NCI-H1436 treated with DMSO at 0.1 percent for 48 hours (cell line): ENCODE data around the gene FCRLB.
"Not testable (repeated sequence)": the region's sequence is repeated elsewhere in the genome, so short reads cannot be mapped to it uniquely, and the experiment has no call there.

ENCODE experiments used
- DNase-seq: peaks from one replicate; lab custom pipeline; 2025; lab: John Stamatoyannopoulos, UW

The FCRLB gene

DNA sequence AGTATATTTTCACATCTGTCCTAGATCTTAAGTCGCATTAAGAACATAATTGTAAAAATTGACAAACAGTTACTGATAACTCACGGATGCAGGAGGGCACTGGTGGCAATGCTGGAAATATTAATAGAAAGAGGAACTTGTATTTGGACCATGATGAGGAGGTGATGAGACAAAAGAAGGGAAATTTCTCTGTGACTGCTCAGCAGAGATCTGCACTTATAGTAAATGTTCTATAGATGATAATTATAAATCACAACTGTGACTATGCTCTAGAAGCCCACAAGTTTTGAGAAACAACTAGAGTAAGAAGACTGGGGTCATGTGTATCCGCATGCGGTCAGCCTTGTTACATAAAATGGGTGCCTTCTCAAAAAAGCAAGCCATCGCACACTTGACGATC is 19.6 kb downstream of the FCRLB start:
- no peak for DNase-seq

DNA sequence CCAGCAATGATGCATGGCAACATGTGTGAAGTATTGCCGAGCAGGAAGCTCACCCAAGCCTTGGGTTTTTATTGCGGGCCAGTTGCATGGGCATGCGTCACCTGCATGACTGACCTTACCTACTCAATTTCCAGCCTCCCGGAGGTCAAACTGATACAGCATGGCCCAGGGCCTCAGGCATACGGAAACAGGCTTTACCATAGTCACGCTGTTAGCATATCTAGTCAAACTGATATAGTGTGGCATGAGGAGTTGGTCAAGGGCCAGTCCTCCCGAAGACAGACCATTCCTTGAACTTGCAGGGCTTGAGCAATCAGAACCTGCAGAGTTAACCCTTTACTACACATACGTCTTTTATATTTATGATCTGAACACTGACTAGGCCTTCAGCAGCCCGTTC is 21.9 kb downstream of the FCRLB start:
- no peak for DNase-seq

DNA sequence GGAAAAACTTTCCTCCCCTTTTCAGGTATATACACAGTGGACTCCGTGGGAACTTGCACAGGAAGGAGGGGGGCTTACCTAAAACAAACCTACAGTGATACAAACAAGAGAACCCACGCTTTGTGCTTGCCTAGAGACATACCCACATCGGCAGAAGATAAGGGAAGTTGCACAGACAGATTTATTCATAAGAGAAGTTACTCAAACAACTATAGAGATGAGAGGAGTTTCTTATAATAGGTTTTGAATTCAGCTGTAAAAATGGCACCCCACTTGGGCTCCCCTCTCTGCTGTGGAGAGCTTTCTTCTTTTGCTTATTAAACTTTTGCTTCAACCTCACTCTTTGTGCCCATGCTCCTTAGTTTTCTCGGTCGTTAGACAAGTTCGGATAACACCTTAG is 26.5 kb downstream of the FCRLB start:
- no peak for DNase-seq

DNA sequence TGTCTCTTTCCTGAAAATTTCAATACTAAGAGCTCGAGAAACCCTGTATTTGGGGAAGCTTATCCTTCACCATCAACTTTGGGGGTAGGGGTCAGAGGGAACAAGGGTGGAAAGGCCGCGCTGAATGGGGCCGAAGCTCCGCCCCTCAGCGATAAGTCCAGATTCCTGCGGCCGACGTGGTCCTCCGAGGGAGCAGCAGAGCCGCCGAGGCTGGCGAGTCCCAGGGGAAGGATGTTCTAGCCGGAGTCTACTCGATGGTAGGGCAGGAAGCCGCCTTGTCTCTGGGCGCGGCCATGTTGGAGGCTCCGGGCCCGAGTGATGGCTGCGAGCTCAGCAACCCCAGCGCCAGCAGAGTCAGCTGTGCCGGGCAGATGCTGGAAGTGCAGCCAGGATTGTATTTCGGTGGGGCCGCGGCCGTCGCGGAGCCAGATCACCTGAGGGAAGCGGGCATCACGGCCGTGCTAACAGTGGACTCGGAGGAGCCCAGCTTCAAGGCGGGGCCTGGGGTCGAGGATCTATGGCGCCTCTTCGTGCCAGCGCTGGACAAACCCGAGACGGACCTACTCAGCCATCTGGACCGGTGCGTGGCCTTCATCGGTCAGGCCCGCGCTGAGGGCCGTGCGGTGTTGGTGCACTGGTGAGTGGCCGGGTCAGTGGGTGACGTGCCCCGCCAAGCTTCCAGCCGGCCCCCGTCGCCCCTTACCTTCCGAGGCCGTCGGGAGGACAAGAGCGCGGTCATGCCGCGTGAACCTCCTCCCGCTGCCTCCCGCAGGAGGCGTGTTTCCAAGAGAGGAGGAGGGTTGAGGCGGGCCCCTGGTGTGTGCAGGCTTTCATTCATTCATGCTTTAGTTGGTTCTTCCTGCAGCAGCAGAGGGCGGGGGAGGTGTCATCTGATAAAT is 28.4 kb downstream of the FCRLB start, which contains the start of gene DUSP12:
TSS of gene DUSP12 (plus strand) at position 278 of the 899 bp plus-strand sequence. CDS start at position 294, 16 bp downstream.
- peak; percentile 82 for DNase-seq

GRCh38 chr1:161763522-161764098 is 42.3 kb downstream of the FCRLB start:
- no peak for DNase-seq

GRCh38 chr1:161766102-161766981 is 45.0 kb downstream of the FCRLB start, which contains the start of gene ATF6:
Gene ATF6, plus strand, starts transcription at chr1:161766320. Its CDS starts 41 bp downstream, at chr1:161766361.
- DNase-seq, result peak; percentile 36

DNA sequence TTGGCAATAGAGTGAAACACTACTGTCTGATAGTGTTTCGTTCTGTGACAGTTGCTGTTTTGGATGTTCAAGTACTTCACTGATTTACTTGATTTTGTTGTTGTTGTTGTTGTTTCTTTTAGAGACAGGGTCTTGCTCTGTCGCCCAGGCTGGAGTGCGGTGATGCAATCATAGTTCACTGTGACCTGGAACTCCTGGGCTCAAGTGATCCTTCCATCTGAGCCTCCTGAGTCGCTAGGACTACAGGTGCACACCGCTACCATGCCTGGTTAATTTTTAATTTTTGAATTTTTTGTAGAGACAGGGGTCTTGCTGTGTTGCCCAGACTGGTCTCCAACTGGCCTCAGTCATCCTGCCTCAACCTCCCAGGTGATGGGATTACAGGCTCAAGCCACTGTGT is 47.1 kb downstream of the FCRLB start:
- DNase-seq, result no peak

- no peak for DNase-seq
Measured at GRCh38 chr1:161768986-161769672, 47.8 kb downstream of the FCRLB start.

DNA sequence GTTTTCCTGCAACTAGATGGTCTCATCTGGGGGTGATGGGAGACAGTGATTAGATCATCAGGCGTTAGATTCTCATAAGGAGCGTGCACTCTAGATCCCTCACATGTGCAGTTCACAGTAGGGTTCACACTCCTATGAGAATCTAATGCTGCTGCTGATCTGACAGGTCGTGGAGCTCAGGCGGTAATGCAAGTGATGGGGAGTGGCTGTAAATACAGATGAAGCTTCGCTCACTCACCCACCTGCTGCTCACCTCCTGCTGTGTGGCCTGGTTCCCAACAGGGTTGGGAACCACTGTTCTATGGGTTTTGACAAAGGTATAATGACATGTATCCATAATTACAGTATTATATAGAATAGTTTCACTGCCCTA is 48.3 kb downstream of the FCRLB start:
- DNase-seq, result not testable (repeated sequence)

DNA sequence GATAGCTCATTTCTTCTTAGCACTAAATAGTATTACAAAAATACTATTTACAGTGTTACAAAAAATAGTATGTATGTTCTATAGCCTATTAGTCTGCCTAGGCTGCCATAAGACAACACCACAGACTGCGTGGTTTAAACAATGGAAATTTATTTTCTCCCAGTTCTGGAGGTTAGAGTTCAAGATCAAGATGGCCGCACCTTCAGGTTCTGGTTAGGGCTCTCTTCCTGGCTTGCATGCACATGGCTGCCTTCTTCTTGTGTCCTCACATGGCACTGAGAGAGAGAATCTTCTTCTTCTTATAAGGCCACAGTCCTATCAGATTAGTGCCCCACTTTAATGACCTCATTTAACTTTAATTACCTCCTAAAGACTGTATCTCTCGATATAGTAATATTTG is 48.9 kb downstream of the FCRLB start:
- no peak for DNase-seq

DNA sequence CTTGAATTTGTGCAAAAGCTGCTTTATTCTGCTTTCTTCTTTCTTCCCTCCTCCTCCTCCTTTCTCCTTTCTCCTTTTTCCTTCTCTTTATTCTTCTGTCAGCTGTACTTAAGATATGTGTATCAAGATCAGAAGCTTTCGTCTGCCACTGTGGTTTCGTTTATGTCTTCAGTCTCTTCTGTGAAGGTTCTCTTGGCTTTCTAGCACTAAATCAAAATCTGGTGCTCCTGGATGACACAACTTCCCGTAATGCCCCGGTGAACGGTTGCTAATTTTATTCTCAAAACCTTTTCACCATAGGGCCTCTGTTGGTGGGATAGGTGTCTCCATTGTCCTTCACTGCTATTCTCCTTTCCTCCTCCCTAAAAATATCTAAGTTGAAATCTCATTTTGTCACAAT is 49.8 kb downstream of the FCRLB start:
- no peak for DNase-seq

- no peak for DNase-seq
Measured at GRCh38 chr1:161771973-161772372, 50.6 kb downstream of the FCRLB start.

DNA sequence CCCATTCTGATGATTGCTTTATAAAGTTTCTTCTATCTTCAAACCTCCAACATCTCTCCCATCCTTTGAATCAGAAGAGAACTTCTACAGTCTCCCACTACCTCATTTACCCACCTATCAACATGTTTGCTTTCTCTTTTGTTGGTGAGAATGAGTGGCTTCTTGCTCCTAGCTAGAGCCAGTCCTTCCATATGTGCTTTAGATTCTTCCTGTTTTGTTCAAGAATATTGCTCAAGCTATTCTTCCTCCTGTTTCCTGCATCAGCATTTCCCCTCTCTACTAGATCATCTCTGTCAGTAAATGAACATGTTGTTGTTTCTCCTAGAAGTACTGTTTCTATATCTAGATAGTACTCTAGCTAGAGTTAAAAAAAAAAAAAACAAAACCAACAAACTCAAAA is 51.1 kb downstream of the FCRLB start:
- DNase-seq, result no peak

DNA sequence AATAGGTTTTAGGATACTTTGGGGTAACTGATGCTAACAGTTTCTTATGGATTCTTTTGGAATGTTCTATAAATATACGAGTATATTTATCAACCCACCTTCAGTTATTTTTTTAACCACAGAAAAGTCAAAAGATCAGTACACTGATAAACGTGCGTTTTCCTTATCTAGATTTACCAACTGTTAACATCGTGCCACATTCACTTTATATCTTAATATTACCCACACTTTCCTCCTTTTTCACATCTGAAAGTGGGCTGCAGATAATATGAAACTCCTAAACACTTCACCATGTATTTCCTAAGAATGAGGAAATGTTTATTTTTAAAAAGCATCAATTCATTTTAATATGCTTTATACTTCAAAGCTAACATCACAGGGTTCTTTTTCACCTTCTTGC is 52.4 kb downstream of the FCRLB start:
- DNase-seq, result no peak

DNA sequence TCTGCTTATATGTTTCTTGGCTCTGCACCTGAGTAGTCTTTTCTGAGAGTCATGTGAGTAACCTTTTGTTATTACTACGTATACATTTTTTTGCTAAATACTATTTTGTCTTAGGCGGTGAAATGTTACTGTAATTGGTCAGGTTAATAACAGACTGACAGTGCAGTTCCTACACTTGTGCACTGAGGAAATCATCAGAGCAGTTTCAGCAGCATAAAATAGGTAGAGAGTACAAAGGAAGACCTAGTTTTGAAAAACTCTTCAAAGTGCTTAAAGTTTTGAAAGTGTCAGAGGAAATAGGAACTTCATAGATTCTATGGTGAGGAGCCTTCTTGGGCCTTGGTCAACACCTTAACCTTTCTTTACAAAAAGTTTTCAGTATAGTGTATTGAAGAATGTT is 55.9 kb downstream of the FCRLB start:
- DNase-seq, result no peak
